GM18861 (cell line): Measurements from ENCODE around the gene GPLD1.
"Not testable (repeated sequence)": the region's sequence is repeated elsewhere in the genome, so short reads cannot be mapped to it uniquely, and the experiment has no call there.

ENCODE experiments used
- ATAC-seq: cut with Tn5 transposase; IDR thresholded peaks from one replicate; pipeline ENCODE4 v1.9.1; 2021; ENCODE audit not compliant: unreplicated experiment

The GPLD1 gene

DNA sequence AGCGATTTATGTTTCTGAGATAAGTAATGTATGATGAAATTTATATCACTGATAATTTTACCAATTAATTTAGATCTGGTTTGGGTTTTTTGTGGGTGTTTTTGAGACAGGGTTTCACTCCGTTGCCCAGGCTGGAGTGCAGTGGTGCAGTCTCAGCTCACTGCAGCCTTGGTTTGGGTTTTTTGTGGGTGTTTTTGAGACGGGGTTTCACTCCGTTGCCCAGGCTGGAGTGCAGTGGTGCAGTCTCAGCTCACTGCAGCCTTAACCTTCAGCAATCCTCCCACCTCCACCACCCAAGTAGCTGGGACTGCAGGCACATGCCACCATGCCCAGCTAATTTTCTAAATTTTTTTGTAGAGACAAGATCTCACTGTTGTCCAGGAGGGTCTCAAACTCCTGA is 73.6 kb downstream of the GPLD1 start:
- ATAC-seq, result peak; percentile 81

- not testable (repeated sequence) for ATAC-seq
Measured at GRCh38 chr6:24414531-24414930, 74.8 kb downstream of the GPLD1 start.

DNA sequence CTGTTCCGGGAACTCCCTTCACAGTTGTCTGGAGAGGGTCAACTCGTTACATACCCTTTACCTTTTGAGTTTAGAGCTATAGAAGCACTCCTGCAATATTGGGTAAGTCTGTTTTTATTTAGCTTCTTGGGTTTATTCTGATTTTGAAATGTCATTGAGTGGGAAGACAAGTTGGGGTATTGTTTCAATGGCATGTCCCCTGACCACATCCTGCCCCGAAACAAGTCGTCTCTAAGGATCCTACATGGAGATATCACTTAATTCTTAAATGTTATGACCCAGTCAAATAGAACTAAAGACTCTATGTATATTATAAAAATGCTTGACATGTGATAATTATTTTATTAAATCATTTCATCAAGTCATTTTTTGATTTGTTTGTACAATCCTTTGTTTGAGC is 77.1 kb downstream of the GPLD1 start:
- ATAC-seq, result no peak

GRCh38 chr6:24410622-24411021 is 78.8 kb downstream of the GPLD1 start:
- no peak for ATAC-seq

- ATAC-seq, result peak; percentile 82
Measured at GRCh38 chr6:24408719-24409410, 80.5 kb downstream of the GPLD1 start.

DNA sequence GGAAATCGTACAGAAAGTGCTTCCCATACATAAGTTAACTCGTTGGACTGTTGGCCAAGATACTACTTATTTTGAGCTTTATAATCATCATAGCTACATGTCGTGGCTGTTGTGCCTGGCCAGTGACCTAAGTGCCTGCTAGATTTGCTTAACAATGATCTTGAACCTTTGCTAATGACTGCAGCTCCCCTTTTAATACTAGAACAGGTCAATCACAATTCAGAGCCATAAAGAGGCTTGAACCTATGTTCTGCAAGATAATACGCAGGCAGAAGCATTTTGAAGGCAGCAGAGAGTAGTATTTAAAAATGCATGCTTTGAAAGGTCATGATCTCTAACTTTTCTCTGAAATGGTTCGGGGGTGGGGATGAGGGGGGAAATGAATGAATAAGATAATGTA is 84.1 kb downstream of the GPLD1 start:
- ATAC-seq, result no peak

DNA sequence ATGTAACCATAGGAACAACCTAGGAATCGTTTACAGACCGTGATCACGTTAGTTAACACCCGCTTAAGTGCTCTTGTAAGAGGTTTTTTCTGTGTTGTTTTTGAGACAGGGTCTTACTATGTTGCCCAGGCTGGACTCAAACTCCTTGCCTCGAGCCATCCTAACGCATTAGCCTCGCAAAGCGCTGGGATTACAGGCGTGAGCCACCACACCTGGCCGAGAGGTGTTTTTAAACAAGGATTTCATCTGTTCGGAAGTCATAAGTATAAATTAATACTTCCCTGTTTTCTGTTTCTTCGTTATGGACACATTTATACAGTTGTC is 85.9 kb downstream of the GPLD1 start:
- no peak for ATAC-seq

GRCh38 chr6:24402697-24403500 is 86.5 kb downstream of the GPLD1 start, which contains the start of gene MRS2:
Gene MRS2 (plus strand): TSS chr6:24402936. CDS start chr6:24403047, 111 bp downstream.
- peak; percentile 93 for ATAC-seq

DNA sequence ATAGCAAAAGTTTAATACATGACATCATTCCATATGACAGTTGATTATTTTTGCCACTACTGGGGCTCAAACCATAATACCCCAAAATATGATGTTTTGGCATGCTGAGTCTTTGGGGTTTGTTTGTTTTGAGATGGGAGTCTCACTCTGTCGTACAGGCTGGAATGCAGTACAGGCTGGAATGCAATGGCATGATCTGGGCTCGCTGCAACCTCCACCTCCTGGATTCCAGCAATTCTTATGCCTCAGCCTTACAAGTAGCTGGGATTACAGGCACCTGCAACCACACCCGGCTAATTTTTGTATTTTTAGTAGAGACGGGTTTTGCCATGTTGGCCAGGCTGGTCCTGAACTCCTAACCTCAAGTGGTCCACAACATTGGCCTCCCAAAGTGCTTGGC is 87.9 kb downstream of the GPLD1 start:
- no peak for ATAC-seq

DNA sequence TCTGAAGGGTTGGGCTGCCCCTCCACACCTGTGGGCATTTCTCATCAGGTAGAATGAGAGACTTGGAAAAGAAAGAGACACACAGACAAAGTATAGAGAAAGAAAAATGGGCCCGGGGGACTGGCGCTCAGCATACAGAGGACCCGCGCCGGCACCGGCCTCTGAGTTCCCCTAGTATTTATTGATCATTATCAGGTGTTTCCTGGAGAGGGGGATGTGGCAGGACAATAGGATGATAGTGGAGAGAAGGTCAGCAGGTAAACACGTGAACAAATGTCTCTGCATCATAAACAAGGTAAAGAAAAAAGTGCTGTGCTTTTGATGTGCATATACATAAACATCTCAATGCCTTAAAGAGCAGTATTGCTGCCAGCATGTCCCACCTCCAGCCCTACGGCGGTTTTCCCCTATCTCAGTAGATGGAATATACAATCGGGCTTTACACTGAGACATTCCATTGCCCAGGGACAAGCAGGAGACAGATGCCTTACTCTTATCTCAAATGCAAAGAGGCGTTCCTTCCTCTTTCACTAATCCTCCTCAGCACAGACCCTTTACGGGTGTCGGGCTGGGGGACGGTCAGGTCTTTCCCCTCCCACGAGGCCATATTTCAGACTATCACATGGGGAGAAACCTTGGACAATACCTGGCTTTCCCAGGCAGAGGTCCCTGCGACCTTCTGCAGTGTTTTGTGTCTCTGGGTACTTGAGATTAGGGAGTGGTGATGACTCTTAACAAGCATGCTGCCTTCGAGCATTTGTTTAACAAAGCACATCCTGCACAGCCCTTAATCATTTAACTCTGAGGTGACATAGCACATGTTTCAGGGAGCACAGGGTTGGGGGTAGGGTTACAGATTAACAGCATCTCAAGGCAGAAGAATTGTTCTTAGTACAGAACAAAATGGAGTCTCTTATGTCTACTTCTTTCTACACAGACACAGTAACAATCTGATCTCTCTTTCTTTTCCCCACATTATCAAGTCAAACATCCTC is 89.0 kb downstream of the GPLD1 start:
- ATAC-seq, result not testable (repeated sequence)

DNA sequence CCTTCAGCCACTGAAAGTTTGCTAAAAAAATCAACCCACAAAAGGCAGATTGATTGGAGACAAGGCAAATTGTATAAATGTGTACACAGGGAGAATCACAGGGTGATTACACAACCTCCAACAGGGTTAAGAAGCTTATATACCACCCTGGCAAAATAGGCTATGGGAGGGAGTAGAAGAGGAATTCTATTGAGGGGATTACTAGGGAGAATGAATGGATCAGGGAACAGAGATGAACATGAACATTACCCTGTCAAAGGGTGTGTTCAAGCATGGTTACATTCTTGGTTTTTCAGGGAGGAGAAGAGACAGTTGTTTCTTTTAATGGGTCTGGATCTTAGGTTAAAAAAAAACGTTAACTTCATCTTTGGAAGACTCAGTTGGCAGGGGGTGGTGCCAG is 91.7 kb downstream of the GPLD1 start:
- no peak for ATAC-seq

GRCh38 chr6:24396824-24397223 is 92.6 kb downstream of the GPLD1 start:
- ATAC-seq, result no peak

- ATAC-seq, result no peak
Measured at GRCh38 chr6:24394780-24395437, 94.5 kb downstream of the GPLD1 start.

DNA sequence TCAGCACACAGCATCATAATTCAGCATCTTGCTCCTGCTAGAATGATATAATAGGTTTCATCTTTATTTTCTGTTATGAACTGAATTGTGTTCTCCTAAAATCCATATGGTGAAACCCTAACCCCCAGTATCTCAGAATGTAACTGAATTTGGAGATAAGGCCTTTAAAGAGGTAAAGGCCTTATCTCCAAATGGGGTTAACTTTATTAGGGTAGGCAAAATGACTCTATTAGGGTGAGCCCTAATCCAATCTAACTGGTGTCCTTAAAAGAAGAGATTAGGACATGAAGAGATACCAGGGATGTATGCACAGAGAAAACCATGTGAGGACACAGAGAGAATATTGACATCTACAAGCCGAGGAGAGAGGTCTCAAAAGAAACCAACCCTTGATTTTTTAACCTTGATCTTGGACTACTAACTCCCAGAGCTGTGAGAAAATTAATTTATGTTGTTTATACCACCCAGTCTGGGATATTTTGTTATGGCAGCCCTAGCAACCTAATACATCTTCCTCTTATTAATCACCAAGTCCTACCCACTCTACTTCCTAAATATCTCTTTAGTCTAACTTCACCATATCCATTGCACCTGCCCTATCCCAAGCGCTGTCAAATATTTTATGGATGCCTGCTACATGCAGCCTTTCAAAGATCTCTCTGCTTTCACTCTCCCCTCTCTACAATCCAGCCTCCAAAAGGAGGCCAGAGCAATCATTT is 95.2 kb downstream of the GPLD1 start:
- ATAC-seq, result no peak

GRCh38 chr6:24391756-24392405 is 97.5 kb downstream of the GPLD1 start:
- peak; percentile 90 for ATAC-seq

DNA sequence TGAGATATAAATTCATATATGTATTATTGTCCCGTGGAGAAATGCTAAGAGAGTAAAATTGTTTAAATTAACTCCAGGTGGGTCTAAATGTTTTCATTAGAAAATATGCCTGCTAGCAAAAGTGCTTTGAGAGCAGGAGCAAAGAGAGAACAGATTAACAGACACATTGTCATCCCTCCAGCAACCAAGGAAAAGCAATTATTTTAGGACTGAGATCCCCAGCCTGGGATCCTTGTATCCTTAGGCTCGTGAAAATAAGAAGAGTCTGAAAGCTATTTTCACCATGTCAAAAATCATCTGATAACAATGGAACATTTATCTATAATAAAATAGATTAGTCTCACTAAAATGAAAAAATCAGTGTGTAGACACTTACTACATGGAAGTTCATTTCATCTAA is 98.2 kb downstream of the GPLD1 start:
- ATAC-seq, result no peak

- ATAC-seq, result no peak
Measured at GRCh38 chr6:24387818-24388217, 101.6 kb downstream of the GPLD1 start.

DNA sequence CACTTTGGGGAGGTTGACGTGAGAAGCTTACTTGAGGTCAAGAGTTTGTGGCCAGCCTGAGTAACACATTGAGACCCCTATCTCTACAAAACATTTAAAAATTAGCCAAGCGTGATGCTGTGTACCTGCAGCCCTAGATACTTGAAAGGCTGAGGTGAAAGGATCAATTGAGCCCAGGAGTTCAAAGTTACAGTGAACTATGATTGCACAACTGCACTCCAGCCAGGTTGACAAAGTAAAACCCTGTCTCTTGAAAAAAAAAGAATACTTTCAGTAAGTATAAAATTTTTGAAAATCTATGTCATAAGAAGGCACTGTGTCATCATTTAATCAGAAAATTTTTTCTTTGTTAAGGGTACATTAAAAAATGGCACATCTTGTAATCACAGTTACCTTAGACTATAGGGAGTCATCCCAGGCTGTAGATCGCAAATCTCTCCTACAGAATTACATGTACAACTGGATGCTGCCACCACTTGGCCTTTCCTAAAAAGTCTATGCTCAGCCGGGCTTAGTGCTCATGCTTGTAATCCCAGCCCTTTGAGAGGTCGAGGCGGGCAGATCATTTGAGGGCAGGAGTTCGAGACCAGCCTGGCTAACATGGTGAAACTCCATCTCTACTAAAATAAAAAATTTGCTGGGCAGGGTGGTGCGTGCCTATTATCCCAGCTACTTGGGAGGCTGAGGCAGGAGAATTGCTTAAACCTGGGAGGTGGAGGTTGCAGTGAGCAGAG is 103.7 kb downstream of the GPLD1 start:
- no peak for ATAC-seq
